Mesenteric fat pad (tissue), 1 donor: ENCODE results near the gene BRF1. TPM values are rescaled to one million over a fixed set of nuclear protein-coding genes. Genes with fewer than 3 reads are reported as not detected.
"Not testable (repeated sequence)": the region's sequence is repeated elsewhere in the genome, so short reads cannot be mapped to it uniquely, and the experiment has no call there.

Experiments used
- DNase-seq: peaks from one replicate; pipeline ENCODE4 v3.0.0-alpha.2; 2020; ENCODE audit warnings: low spot score
- long read RNA-seq: library from polyadenylated mRNA; unstranded; transcript quantifications from one replicate; pipeline ENCODE4 v2.0.0, GENCODE V29; 2020
- total RNA-seq: library from RNA; stranded (reverse); fragmentation: NEBNext Ultra II Directional; extraction: Animal tissue kit (Norgen Biotek cat#: 25700); gene quantifications from one replicate; pipeline ENCODE4 v1.2.1, GENCODE V29; 2021
- donor health status: DM: yes; HTN: yes; CAD: no.

BRF1 gene
- total RNA-seq: 34.9 TPM
- long read RNA-seq, partial matches to known transcripts: 29 of 49 reads
- long read RNA-seq, other reads (novel, unspliced or antisense): 13 of 49 reads

- DNase-seq: peak; percentile 99
These were observed at the start of gene BRF1 for GRCh38 chr14:105300542-105301102. BRF1 (minus strand) TSS chr14:105301001; CDS start chr14:105300629, 372 bp downstream.

- DNase-seq: no peak
These were observed 49.2 kb upstream of the BRF1 start for GRCh38 chr14:105349992-105350391.

- DNase-seq: no peak
These were observed 48.3 kb upstream of the BRF1 start for GRCh38 chr14:105348945-105349699.

GRCh38 chr14:105348169-105348944, 47.6 kb upstream of the BRF1 start:
- no peak for DNase-seq

- no peak for DNase-seq
These were observed 46.8 kb upstream of the BRF1 start for GRCh38 chr14:105347587-105347968.

- no peak for DNase-seq
These were observed 46.2 kb upstream of the BRF1 start for GRCh38 chr14:105346876-105347586.

- no peak for DNase-seq
These were observed 45.4 kb upstream of the BRF1 start for GRCh38 chr14:105346200-105346533.

- DNase-seq: no peak
These were observed 42.4 kb upstream of the BRF1 start for GRCh38 chr14:105343194-105343593.

GRCh38 chr14:105340821-105341733, 40.3 kb upstream of the BRF1 start:
- no peak for DNase-seq

GRCh38 chr14:105337966-105338741, 37.4 kb upstream of the BRF1 start:
- no peak for DNase-seq

GRCh38 chr14:105337433-105337832, 36.6 kb upstream of the BRF1 start:
- no peak for DNase-seq

GRCh38 chr14:105336477-105337287, 35.9 kb upstream of the BRF1 start:
- DNase-seq: no peak

- no peak for DNase-seq
These were observed 35.1 kb upstream of the BRF1 start for GRCh38 chr14:105335735-105336476.

GRCh38 chr14:105335231-105335542, 34.4 kb upstream of the BRF1 start:
- DNase-seq: not testable (repeated sequence)

GRCh38 chr14:105334383-105335230, 33.8 kb upstream of the BRF1 start:
- no peak for DNase-seq

GRCh38 chr14:105333613-105334364, 33.0 kb upstream of the BRF1 start:
- no peak for DNase-seq
